ENCODE data around the gene SPTB.

SPTB gene

GRCh38 chr14:64748995-64749714 lies 130.6 kb downstream of the SPTB start:
- no peak for DNase-seq (ENCODE audit: low read depth)

DNA sequence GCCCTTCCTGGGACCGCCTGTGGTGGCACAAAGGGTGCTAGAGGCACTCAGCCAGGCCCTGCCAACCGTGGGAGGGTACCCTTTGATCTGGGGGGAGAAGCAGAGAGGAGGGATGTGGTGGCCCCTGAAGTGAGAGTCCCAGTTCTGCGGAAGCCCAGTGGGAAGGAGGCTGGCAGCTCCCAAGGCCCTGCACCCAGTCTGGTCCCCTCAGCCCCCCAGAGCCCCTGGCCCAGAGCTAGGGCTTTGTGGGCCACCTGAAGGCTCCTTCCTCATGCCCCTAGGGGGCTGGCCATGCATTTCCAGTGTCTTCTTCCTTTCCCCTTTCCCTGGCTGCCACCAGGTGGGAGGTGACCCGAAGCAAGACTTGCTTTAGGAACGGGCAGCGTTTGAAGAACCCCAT lies 131.2 kb downstream of the SPTB start:
- DNase-seq (ENCODE audit: low read depth): no peak

DNA sequence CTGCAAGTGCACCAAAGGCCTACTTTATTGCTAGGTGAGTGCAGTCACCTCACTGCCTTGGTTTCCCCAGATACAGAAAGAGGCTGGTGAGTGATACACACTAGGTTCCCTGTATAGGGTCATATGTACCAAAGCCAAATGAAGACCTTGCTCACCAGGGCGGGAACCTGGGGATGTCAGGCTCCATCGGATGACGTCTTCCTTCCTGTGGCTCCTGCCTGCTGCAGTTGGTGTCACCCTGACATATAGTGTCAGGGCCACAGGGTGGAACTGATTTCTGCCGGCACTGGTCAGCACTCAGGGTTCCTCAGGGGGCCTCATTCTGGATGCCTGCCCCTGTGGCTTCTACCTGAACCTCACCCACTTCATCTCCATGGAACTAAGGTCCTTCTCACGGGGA lies 132.4 kb downstream of the SPTB start:
- no peak for DNase-seq (ENCODE audit: low read depth)

DNA sequence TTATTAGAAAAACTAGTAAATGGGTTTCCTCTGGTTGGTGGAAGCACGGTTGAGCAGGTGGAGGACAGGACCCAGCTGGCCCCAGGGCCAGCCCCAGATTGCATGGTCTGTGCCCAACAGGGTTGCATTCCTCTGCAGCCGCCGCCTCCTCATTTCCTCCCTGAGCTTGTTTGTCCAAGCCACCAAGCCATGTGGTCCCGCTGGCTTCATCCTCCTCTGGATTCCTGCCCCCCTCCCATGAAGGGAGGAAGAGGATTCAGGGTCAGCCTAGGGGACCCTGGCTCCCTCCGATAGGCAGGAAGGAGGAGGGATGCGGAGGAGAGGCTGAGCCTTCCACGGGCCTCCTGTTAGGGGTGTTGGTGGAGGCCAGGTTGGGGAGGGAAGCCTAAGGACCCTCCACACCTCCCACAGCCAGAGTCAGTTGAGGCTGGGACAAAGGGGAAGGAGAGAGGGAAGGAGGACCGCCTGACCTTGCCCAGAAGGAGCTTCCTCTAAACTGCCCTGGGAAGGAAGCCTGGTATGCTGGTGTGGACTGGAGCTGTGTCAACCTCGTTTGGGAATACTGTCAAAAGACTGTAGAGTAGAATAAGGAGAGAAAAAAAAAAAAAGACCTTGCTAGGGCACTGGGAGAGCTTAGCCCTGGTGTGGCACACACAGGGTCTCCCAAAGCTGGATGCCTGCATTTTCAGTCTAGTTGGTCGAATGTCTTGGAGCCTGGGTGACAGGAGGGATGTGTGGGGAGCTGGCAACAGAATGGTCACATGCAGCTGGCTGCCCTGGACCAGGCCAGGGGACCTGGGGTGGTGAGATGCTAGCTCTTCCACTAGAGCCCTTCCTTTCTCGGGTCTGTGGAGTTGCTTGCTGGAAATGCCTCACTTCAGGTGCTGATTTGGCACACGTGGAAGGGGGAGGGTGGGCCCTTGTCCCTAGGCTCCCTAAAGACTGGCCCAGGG lies 133.1 kb downstream of the SPTB start:
- no peak for DNase-seq (ENCODE audit: low read depth)

DNA sequence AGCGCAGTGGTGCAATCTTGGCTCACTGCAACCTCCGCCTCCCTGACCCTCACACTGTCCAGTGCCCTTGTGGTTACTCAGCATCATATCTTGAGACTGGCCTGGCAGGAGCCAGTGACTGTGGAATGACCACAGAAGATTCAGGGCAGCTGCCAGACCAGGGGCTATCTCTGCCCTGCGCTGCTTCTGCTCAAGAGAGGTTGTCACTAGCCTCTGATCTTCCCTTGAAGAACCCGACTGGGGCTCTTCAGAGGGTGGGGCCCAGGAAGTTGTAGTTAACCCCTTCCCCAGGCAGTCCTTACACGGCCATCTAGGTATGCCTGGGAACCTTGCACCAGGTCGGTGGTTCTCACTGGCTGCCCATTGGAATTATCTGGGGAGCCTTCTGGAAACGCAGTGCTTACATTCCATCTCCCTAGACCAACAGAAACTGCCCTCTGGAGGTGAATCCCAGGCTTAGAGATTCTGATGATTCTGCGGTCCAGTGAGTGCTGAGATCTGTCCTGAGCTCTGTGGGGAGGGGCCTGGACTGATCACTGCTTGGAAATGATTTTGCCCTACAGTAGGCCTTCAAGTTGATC lies 134.1 kb downstream of the SPTB start:
- no peak for DNase-seq (ENCODE audit: low read depth)

DNA sequence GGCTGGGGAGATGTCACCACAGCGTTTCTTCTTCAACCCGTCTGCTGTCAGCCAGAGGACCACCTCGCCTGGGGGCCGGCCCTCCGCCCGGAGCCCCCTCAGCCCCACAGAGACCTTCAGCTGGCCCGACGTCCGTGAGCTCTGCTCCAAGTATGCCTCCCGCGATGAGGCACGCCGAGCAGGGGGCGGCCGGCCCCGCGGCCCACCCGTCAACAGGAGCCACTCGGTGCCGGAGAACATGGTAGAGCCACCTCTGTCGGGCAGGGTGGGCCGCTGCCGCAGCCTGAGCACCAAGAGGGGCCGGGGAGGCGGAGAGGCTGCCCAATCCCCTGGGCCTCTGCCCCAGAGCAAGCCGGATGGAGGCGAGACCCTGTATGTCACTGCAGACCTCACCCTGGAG lies 136.6 kb downstream of the SPTB start:
- no peak for DNase-seq (ENCODE audit: low read depth)

GRCh38 chr14:64741961-64742360 lies 137.7 kb downstream of the SPTB start:
- no peak for DNase-seq (ENCODE audit: low read depth)

DNA sequence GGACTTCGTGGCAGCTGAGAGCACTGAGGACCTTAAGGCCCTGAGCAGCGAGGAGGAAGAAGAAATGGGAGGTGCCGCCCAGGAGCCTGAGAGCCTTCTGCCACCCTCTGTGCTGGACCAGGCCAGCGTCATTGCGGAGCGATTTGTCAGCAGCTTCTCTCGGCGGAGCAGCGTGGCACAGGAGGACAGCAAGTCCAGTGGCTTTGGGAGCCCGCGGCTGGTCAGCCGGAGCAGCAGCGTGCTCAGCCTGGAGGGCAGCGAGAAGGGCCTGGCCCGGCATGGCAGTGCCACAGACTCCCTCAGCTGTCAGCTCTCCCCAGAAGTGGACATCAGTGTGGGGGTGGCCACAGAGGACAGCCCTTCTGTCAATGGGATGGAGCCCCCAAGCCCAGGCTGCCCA lies 138.5 kb downstream of the SPTB start:
- no peak for DNase-seq (ENCODE audit: low read depth)

GRCh38 chr14:64738281-64738804 lies 141.4 kb downstream of the SPTB start:
- no peak for DNase-seq (ENCODE audit: low read depth)

- no peak for DNase-seq (ENCODE audit: low read depth)
Measured at GRCh38 chr14:64737391-64738280, 142.1 kb downstream of the SPTB start.

DNA sequence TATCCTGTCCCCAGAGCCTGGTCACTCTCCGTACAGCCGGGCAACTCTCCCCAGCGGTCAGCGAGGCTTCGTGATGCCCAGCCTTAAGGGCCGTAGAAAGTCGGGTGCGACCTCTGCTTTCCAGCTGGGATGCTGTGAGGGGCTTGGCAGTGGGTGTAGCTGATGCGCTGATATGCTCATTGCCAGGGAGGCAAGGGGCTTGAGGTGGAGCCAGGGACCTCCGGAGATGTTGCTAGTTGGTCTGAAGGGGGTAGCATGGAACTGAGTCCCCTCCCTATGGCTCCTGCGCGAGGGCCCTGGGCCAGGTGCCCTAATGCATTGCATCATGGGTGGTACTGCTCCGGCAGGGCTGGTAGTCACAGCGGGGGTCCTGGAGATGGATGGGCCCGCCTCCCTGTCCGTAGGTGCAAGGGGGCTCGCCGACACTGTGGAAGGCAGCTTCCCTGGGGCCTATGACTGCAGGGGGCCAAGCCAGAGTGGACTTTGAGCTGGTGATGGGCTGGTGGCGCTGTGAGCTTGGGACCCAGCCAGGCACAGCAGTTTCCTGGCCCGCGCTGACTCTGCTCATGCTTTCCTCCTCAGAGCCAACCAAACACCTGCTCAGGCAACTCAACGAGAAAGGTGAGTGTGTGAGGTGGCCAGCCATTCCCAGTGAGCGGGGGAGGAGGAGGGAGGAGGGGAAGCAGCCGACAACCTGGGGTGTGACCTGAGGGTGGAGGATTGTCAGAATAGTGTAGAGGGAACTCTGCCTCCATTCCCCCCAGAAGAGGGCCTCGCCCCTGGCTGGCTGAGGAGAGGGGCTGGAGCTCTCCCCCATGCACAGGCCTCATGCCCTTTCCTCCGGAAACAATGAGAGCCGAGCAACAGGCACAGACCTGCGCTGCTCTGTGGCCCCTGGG lies 143.2 kb downstream of the SPTB start:
- no peak for DNase-seq (ENCODE audit: low read depth)

DNA sequence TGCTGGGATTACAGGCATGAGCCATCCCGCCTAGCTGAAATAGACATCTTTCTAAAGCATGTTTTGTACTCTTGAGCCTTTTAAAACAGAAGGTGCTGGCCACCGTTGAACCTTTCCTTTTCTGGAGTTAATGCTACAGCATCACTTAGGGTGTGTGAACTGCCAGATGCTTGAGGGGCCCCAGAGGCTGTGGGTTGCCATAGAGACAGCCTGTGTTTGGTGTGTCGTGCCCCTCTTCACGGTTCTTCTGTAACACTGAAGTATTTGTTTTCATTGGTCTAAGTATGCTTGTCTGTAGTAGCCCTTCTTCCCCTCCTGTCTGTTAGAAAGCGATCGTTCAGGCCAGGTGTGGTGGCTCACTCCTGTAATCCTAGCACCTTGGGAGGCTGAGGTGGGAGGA lies 144.7 kb downstream of the SPTB start:
- DNase-seq (ENCODE audit: low read depth): no peak

- DNase-seq (ENCODE audit: low read depth): no peak
Measured at GRCh38 chr14:64733899-64734298, 145.8 kb downstream of the SPTB start.

DNA sequence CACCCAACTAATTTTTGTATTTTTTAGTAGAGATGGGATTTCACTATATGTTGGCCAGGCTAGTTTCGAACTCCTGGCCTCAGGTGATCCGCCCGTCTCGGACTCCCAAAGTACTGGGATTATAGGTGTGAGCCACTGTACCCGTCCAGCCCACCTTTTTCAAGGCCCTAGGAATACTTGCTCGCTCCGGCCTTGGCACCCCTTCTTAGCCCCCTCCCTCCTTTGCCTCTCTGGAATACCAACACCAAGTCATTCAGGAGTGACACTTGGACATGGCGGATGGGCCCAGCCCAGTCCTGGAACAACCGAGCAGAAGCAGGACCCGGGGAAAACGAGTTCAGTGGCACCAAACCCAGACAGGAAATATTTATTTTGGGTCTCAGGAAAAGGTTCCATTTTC lies 146.4 kb downstream of the SPTB start:
- DNase-seq (ENCODE audit: low read depth): no peak

- no peak for DNase-seq (ENCODE audit: low read depth)
Measured at GRCh38 chr14:64732536-64733120, 147.1 kb downstream of the SPTB start.

- no peak for DNase-seq (ENCODE audit: low read depth)
Measured at GRCh38 chr14:64732066-64732465, 147.6 kb downstream of the SPTB start.

GRCh38 chr14:64731141-64731581 lies 148.5 kb downstream of the SPTB start:
- DNase-seq (ENCODE audit: low read depth): no peak

- no peak for DNase-seq (ENCODE audit: low read depth)
Measured at GRCh38 chr14:64730681-64731080, 149.0 kb downstream of the SPTB start.

GRCh38 chr14:64730061-64730440 lies 149.7 kb downstream of the SPTB start:
- DNase-seq (ENCODE audit: low read depth): no peak

DNA sequence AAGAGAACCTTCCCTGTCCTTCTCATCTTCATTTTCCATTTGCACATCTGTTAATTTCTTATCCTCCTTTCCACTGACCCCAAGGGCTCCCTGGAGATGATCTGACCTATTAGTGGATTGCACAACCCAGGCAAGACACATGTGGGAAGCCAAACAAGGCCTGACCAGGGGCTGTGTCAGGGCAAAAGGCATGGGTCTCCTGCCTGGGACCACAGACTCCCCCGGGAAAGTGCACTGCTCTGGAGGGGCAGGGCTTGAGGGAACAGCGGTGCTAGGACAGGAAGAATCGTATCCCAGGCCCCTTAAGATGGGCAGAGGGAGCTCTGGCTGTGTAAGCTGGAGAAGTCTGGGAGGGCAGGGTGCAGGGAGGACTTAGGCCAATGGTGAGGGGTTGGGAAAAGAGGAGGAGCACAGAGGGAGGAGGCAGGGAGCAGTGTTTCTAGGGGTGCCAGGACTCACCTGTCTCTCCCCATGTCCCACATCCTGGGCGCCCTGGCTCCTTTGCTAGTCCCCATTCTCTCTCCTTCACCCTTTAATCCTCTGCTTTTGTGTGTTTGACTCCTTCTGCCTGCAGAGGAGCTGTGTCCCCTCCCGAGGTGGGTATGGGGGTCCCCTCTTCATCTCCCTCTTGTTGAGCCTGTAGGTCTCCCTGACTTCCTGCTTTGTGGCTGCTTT lies 150.2 kb downstream of the SPTB start:
- DNase-seq (ENCODE audit: low read depth): no peak

All from activated T-cell treated with anti-CD3 and anti-CD28 coated beads for 48 hours (primary cell).